GM18861 (cell line): ENCODE results near the gene RPS6KA3.
"Not testable (repeated sequence)": the region's sequence is repeated elsewhere in the genome, so short reads cannot be mapped to it uniquely, and the experiment has no call there.

Source experiments
- ATAC-seq: cut with Tn5 transposase; IDR thresholded peaks from one replicate; pipeline ENCODE4 v1.9.1; 2021; ENCODE audit not compliant: unreplicated experiment

Gene RPS6KA3

DNA sequence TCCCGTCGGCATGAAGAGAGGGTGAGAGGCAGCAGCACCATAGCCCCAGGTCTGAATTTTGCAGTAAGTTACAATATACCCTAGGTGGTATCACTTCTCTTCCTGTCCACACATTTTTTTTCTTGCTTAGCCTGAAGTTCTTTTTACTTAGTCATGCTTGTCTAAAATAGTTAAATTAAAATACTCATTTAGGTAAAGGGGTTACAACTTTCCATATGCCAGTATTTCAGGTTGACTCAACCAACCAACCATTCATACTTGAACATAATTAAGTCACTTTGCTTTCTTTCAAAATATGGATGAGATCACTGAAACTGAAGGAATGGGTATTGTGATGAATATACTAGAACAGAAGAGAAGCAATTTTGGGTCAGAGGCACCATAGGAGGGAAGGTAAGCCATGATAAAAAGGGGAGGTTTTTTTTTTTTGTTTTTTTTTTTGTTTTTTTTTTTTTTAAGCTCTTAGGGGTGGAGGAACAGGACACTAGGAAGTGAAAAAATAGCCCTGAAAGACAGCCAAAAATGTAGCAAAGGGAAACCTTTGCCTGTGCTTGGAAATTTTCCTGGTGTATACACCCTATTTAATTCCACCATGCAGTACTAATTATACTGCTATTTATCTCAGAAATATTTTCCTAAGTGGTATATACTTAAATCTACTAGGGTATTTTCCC lies 41.8 kb downstream of the RPS6KA3 start:
- ATAC-seq: peak; percentile 72

DNA sequence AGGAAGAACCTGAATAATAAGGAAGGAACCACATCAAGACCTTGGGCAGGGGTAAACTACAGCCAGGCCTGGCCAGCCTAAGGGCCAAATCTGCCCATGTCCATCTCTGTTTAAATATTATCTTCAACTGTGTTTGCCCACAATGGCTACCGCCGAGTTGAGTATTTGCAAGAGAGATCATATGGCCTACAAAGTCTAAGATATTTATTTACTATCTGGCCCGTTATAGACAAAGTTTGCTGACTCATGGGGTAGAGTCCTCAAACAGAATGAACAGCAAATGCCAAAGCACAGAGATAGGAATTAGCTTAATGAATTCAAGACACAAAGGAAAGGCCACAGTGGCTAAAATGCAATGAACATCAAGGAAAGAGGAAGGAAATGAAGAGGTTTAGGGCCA lies 44.8 kb downstream of the RPS6KA3 start:
- no peak for ATAC-seq

DNA sequence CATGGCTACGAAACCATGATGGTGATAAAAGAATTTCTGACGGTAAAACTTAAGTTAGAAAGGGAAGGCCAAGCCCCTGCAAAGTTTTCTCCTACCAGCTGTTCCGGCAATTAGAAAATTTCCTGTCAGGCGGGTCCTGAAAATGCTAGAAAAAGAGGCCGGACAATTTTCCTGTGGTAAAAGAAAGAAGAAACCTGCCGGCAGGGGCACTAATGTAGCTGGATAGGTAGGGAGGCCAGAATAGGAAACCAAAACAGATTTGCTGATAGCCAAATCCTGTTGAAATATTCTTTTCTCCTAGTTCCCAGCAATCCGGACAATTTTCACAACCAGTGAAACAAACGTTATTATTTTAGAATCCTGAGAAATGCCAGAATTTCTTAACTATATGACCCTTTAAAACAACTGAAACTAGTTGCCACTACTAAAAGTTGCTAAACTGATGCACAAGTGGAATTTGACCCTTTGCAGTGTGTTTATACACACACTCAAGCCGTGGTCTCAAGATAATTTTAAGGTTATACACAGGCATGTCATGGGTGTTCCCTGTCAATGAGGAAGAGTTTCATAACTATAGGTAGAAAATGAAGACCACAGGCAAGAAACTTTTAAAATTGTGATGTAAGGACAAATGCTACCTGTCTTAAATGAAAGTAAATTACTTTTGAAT lies 47.7 kb downstream of the RPS6KA3 start:
- ATAC-seq: no peak

DNA sequence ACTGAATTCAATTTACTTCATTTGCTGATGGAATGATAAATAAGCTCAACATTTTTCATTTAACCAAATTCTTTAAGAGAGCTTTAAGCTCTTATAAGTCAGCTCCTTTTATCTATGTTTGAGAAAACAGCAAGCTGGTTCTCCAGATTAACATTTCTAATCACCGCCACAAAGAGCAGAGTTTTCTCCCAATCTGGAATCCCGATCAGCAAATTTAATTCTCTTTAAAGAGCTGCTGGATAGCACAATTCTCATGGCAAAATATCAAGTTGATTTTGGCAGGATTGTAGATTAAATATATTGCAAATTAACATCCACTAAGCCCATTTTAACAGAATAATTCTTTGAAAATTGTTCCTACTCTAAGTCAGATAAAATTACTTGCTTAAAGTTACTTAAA lies 48.8 kb downstream of the RPS6KA3 start:
- no peak for ATAC-seq

DNA sequence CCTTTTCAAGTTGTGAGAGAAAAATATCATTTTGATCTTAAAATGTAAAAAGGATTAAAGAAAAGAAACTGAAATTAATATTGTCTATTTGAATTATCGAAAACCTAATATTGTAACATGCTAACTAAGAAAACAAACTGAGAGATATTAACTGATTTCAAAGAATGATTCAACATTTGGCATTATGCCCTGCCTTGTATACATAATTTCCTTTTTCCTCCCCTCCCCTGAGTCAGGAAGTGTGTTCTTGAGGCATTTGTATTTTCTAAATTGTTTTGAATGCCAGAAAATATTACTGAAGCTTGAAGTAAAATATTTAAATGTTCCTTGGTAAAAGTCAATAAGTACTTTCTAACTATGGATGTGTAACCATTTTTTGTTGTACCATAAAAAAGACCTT lies 49.4 kb downstream of the RPS6KA3 start:
- ATAC-seq: no peak

DNA sequence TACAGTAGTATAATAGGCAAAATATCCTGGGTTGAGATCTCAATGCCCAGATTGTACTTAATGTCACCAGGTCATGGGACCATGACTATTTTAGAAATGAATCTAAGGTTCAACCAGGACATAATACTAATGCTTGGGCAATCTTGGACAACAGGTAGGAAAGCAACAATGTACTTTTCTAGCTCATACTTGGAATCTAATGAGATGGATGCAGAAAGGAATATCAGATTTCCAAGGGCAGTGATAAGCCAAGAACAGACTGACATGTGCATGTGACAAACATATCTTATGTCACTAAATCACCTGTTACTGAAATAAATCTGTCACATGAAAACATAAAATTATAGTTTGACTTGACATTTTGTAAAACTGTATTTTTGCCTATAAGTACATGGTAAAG lies 51.1 kb downstream of the RPS6KA3 start:
- ATAC-seq: no peak

DNA sequence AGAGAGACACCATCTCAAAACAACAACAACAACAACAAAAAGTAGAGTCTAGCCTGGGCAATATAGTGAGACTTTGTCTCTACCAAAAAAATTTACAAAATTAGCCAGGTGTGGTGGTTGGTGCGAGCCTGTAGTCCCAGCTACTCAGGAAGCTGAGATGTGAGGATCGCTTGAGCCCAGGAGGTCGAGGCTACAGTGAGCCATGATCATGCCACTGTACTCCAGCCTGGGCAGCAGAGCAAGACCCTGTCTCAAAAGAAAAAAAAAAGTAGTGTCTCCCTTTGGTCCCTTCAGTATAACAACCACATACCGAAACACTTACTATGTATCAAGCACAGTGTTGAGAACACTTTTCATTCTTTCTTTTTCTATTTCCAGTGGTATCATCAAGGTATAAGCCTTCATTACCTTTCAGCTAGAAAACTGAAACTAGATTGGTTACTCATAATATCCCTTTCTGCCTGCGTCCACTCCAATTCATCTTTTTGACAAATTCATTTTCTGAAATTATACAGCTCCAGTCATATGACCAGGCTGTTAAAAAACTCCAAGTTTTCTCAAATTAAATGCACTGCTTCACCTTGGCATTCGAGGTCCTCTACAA lies 54.1 kb downstream of the RPS6KA3 start:
- peak; percentile 69 for ATAC-seq

DNA sequence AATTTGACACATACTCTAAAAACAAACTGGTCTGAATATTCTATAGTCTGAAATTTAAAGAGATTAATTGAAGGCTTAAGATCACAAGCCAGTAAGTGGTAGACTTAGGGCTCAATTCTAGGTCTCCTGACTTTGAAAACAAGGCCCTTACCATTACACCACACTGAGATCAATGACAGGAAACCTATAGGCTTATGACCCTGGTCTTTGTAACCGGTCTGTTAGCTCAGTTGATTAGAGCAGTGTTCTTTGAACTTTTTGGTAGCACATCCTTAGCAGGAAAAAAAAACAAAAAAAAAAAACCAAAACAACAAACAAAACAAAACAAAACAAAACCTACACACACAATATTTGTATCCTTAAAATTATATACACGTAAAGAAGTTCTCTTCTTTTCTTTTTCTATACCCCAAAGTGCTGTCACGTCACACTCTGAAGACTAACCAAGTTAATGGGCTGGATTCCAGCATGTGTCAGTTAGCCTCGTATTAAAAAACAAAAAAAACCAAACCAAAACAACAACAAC lies 55.4 kb downstream of the RPS6KA3 start:
- no peak for ATAC-seq

DNA sequence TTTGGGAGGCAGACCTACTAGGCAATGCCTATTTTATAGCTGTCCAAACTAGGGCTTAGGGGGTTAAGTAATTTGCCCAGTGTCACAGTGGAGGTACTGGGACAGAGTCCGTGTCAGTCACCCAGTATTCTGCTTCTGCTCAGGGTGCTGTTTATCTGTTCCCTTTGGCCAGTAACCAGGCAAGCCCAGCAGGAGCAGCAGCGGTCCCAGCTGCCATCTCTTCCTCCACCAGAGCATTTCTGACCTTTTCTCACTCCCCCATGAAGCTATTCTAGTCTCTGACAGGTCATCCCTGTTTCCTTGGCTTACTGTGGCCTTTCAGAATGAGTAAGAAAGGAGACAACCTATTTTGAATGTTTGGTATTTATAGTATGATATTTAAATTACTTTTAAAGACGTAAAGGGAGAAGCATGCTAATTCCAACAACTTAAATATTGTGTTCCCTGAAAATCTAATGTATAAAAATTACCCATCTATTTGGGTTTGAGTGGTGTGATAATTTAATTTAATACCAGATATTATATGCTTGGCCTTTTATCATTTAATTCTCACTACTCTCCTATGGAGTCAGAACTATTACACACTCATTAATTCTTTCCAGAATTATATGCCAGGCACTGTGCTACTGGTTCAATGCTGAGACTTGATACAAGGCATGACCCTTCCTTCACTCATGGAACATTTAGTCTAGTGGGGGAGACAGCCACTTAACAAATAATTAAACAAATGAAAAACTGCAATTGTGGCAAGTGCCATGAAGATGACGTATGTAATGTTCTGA lies 60.6 kb downstream of the RPS6KA3 start:
- peak; percentile 74 for ATAC-seq

DNA sequence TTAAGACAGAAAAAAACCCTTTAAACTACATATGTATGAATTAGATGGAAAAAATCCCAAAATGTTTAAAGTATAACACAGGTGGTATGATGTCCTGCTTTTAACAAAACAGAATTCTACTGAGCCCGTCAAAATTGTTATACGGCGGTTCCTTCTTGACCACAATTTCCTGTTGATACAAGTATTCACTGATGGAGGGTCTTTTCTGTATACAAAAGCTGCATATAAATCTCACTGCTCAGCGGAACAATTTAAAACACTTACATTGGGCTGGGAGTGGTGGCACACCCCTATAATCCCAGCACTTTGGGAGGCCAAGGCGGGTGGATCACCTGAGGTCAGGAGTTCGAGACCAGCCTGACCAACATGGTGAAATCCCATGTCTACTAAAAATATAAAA lies 62.4 kb downstream of the RPS6KA3 start:
- no peak for ATAC-seq

DNA sequence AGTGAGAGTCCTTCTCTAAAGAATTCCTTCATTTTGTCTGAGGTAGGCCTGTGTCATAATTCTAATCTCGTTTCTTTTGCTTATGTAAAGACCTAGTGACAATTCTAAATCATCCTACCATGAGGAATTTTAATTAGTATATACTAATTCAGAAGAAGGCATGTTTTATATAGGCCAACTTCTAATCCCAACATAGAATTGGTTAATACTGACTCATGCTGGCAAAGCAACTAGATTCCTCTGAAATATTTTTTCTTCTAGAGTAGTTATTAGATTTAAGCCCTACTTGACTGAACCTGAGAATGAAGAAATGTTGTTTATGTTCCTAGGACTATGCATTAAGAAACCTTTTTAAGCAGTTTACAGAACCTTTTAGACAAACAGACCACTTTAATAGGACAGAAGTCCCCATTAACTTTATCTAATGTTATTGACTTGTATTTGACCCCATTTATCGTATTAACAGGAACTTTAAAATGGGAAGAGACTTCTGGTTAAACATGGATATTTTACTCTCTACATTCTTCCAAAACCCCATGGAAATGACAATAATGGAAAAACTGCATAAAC lies 69.0 kb downstream of the RPS6KA3 start:
- no peak for ATAC-seq

DNA sequence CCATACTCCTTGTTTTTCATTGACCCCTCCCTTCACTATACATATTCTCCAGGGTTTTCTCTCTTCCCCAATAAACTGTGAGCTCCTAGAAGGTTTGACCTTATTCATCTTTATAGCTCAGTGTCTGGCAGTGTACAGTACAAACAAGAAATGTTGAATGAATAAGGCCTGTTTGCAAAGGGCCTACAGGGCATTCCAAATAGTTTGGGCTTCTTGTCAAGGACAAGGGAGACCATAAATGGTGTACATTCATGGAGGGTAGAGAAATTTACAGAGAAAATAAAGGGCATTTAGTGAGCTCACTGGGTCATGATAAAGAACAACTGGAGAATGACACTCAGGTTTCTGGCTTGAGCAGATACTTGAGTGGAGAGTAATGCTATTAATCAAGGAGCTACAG lies 77.5 kb downstream of the RPS6KA3 start:
- ATAC-seq: no peak

DNA sequence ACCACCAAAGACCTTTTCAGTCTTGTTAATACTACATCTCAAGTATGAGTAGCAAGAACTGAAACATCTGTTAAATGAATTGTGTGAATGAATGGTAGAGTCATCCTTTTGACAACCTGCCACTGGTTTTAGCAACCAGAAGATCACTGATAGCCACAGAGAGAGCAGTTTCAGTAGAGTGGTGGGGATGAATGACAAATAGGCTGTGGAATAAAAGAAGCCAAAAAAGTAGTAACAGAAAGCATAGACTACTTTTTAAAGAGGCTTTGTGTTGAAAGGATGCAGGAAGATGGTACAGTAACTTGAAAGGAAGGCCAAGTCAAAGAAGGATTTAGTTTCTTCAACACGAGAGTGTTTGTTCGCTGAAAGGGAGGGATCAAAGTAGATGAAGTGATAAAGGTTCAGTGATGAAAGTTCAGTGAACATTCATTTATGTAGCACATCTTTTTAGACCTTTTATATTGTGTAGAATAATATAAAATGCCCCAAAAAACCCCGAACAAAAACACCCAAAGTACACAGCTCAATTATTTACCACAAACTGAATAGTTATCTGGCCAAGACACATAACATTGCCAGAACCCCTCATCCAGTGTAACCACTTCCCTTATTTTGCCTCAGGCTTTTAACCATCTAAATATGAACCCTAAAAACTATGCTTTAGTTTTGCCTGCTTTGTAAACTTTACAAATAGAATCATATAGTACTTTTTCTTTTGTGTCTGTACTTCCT lies 84.9 kb downstream of the RPS6KA3 start:
- no peak for ATAC-seq

DNA sequence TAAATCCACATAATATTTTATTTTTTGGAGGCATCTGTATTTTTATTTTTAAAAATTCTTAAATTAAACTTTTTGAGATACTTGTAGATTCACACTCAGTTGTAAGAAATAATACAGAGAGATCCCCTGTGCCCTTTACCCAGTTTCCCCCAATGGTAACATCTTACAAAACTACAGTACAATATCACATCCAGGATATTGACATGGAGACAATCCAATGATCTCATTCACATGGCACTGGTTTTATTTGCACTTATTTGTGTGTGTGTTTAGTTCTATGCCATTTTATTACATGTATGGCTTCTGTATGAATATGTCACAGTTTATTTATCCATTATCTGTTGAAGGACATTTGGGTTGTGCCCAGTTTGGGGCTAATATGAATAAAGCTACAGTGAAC lies 89.6 kb downstream of the RPS6KA3 start:
- no peak for ATAC-seq

DNA sequence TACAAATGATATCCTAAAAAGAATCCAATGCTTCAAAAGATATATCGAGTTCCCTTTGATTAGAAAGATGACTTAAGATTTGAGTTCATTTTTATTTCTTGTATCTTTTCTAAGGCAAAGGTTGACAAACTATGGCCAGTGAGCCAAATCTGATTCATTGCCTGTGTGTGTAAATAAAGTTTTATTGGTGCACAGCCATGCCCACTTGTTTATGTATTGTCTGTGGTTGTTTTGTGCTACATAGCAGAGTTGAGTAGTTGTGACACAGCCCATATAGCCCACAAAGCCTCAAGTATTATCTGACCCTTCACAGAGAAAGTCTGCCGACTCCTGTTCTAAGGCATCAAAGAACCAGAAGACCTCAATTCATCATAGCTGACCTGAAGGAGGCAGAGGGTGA lies 92.9 kb downstream of the RPS6KA3 start:
- no peak for ATAC-seq

DNA sequence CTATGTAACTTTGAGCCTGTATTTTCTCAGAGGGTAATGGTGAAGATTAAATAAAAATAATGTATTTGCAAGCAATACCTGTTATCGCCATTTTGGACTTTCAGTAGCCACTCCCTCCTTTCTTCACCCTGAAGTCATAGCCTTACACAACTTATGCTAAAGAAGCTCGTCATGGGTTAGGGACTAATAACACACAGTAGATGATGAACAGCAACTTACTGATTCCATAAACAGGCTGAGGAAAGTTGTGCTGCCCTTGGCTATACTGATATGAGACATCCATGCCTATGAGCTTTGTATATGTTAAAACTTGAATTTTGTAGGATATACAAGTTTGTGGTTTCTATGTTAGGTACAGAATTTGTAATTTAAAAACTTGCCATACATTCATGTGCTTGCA lies 93.4 kb downstream of the RPS6KA3 start:
- ATAC-seq: no peak

DNA sequence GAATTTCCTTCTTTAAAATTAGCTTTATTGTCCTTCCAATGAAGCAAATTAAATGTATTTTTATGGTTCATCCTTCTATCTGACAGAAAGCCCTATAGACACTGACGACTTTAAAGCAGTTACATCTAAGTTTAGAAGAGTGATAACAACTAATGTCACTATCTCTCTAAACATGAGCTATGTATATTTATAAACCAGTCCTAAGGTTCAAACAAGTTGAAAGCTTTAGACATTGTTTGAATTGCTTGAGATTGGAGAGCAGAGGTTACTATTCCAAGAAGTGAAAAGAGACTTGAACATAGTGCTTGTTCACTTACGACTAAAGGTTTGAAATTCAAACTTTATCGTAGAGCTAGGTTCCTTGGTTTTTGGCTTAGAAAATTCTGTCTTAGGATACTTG lies 94.8 kb downstream of the RPS6KA3 start:
- no peak for ATAC-seq

DNA sequence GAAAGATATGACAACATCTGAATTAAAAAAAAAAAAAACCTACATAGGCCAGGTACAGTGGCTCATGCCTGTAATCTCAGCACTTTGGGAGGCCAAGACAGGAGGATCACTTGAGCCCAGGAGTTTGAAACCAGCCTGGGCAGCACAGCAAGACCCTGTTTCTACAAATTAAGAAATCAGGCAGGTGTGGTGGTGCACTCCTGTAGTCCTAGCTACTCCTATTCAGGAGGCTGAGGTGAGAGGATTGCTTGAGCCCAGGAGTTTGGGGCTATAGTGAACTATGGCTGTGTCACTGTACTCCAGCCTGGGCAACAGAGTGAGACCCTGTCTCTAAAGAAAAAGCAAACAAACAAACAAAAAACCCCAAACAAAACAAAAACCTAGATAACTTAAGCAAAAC lies 104.2 kb downstream of the RPS6KA3 start:
- ATAC-seq: not testable (repeated sequence)

DNA sequence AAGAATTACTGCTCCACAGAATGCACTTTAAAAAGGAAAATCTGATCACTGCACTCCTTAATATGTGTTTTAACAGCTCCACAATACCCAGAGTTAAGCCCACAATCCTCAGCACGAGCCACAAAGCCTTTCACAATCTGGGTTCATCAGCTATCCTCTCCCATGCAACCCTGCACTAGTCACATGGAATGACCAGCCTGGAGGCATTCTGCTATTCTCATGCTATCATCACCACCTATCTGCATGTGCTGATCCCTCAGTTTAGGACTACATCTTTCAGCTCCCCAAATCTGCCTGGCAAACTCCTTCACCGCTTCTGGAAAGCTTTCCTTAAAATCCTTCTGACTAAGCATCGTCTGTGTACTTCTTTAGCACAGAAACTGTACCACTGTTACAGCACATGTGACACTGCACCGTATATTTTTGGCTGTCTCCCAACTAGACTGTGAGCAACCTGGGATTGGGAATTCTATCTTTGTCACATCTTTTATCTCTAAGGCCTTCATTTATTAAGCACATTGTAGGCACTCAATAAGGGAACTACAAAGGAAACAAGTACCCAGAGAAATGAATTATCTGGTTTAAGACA lies 106.8 kb downstream of the RPS6KA3 start:
- no peak for ATAC-seq

DNA sequence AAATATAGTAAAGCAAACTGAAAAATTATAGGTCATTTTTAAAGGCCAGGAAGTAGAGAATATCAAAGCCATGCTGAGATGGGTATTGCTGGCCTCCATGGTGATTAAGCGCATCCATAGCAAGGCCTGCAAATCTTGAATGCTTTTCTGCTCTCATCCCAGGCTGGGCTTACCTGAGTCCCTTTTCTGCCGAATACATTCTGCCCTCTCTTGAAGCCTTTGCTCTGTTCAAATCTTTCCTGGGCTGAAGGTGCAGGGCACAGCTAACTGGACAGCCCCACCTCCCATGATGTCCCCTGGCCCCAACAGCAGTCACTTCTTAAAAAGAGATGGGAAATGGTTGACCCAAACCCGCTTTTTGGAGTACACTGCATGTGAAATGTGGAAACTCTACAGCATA lies 115.0 kb downstream of the RPS6KA3 start:
- no peak for ATAC-seq
